HEK293 (cell line): ENCODE results near the gene TMEM170A.

Source experiments
- CTCF ChIA-PET: fragments of 350-600 bp; formaldehyde crosslinking; extraction: SDS; loops from one replicate; lab custom pipeline; 2021; ENCODE audit warnings: antibody characterized with exemption; lab: Yijun Ruan, JAX
- POLR2A ChIA-PET: fragments of 300-600 bp; formaldehyde crosslinking; extraction: SDS; loops from one replicate; lab custom pipeline; 2020; ENCODE audit warnings: antibody characterized with exemption, inconsistent platforms; lab: Yijun Ruan, JAX
- H3K27ac ChIP-seq: fragments of 200-500 bp; sonication (Bioruptor generic); 2 replicates; pipeline ENCODE4 v1.5.1; 2014; ENCODE audit warnings: low read depth, low read length, control low read depth, inconsistent platforms; ENCODE audit errors: extremely low read depth
- H3K36me3 ChIP-seq, 2 experiments: fragments of 200-500 bp in 1 of 2; sonication (Bioruptor generic) in 1 of 2; 1 replicate in 1 of 2; 2 replicates in 1 of 2; pipeline ENCODE4 v1.5.1; 2014 to 2017; ENCODE audit warnings: inconsistent platforms in 2 of 2, low read length in 2 of 2; ENCODE audit not compliant: control insufficient read depth in 2 of 2, insufficient read depth in 1 of 2
- H3K4me1 ChIP-seq: fragments of 200-500 bp; sonication (Bioruptor generic); 2 replicates; pipeline ENCODE4 v1.5.1; 2014; ENCODE audit warnings: mild to moderate bottlenecking, low read length, inconsistent platforms; ENCODE audit not compliant: control insufficient read depth, insufficient read depth
- H3K4me3 ChIP-seq: 2 replicates; pipeline ENCODE4 v1.5.1; 2011; ENCODE audit warnings: low read depth, mild to moderate bottlenecking, control low read depth, low read length, moderate library complexity
- H3K9me3 ChIP-seq: fragments of 200-500 bp; sonication (Bioruptor generic); 2 replicates; pipeline ENCODE4 v1.5.1; 2014; ENCODE audit warnings: low read depth, low read length, inconsistent platforms; ENCODE audit not compliant: control insufficient read depth, insufficient read depth
- GLIS1 ChIP-seq: fragments of 450-650 bp; formaldehyde crosslinking; IDR thresholded peaks from 2 replicates; pipeline ENCODE4 v1.5.1; 2016; ENCODE audit warnings: missing biosample characterization, missing genetic modification characterization
- INSM2 ChIP-seq: fragments of 450-650 bp; formaldehyde crosslinking; IDR thresholded peaks from 2 replicates; pipeline ENCODE4 v1.5.1; 2016; ENCODE audit warnings: missing biosample characterization, missing genetic modification characterization
- MYNN ChIP-seq: fragments of 450-650 bp; formaldehyde crosslinking; IDR thresholded peaks from 2 replicates; pipeline ENCODE4 v1.5.1; 2016; ENCODE audit warnings: missing biosample characterization, missing genetic modification characterization, borderline replicate concordance
- MZF1 ChIP-seq: fragments of 450-650 bp; formaldehyde crosslinking; IDR thresholded peaks from 2 replicates; pipeline ENCODE4 v1.5.1; 2017; ENCODE audit warnings: missing biosample characterization, missing genetic modification characterization, borderline replicate concordance
- PRDM1 ChIP-seq: fragments of 450-650 bp; formaldehyde crosslinking; IDR thresholded peaks from 2 replicates; pipeline ENCODE4; 2016; ENCODE audit warnings: missing biosample characterization, missing genetic modification characterization
- SCRT2 ChIP-seq: fragments of 450-650 bp; formaldehyde crosslinking; IDR thresholded peaks from 2 replicates; pipeline ENCODE4 v1.5.1; 2016; ENCODE audit warnings: missing biosample characterization, missing genetic modification characterization
- ZBTB11 ChIP-seq: fragments of 450-650 bp; formaldehyde crosslinking; conservative IDR thresholded peaks from 2 replicates; pipeline ENCODE4 v1.5.1; 2016; ENCODE audit warnings: low read depth, missing biosample characterization, missing genetic modification characterization
- ZBTB8A ChIP-seq: fragments of 450-650 bp; formaldehyde crosslinking; IDR thresholded peaks from 2 replicates; pipeline ENCODE4 v1.5.1; 2016; ENCODE audit warnings: missing biosample characterization, missing genetic modification characterization
- ZFHX2 ChIP-seq: fragments of 450-650 bp; formaldehyde crosslinking; conservative IDR thresholded peaks from 2 replicates; pipeline ENCODE4 v1.5.1; 2016; ENCODE audit warnings: missing biosample characterization, missing genetic modification characterization
- ZNF184 ChIP-seq: fragments of 450-650 bp; IDR thresholded peaks from 2 replicates; pipeline ENCODE4 v1.5.1; 2018; ENCODE audit warnings: missing biosample characterization, mild to moderate bottlenecking, missing genetic modification characterization
- ZNF221 ChIP-seq: fragments of 450-650 bp; formaldehyde crosslinking; IDR thresholded peaks from 2 replicates; pipeline ENCODE4 v1.5.1; 2017; ENCODE audit warnings: missing biosample characterization, missing genetic modification characterization, borderline replicate concordance
- ZNF335 ChIP-seq: fragments of 450-650 bp; formaldehyde crosslinking; conservative IDR thresholded peaks from 2 replicates; pipeline ENCODE4 v1.5.1; 2016; ENCODE audit warnings: missing biosample characterization, missing genetic modification characterization
- ZNF501 ChIP-seq: fragments of 450-650 bp; formaldehyde crosslinking; IDR thresholded peaks from 2 replicates; pipeline ENCODE4 v1.5.1; 2016; ENCODE audit warnings: missing biosample characterization, missing genetic modification characterization
- ZNF548 ChIP-seq: fragments of 450-650 bp; formaldehyde crosslinking; IDR thresholded peaks from 2 replicates; pipeline ENCODE4 v1.5.1; 2016; ENCODE audit warnings: missing biosample characterization, missing genetic modification characterization
- ZNF660 ChIP-seq: fragments of 450-650 bp; IDR thresholded peaks from 2 replicates; pipeline ENCODE4 v1.5.1; 2018; ENCODE audit warnings: missing biosample characterization, mild to moderate bottlenecking, missing genetic modification characterization

Gene TMEM170A

GRCh38 chr16:75486676-75487313 is 22.3 kb upstream of the TMEM170A start:
- Histone ChIP-seq H3K4me3 (no peak overlapping the region), H3K36me3 (no peaks in the 10 kb centered on the region), H3K9me3 (no peaks in the 10 kb centered on the region), H3K27ac (no peak overlapping the region), H3K4me1 (peaks cover 1% of the 10 kb centered on the region; the same call in 1 of the 2 replicates)
- TF ChIP-seq PRDM1 (tag by site-specific recombination) (peak; percentile 73), ZNF184 (no peak), ZBTB11 (no peak)
- ChIA-PET POLR2A (interaction anchor here (1.2 kb wide), 1 partner anchor 10 kb away, joined by 4 read pairs; no protein-coding TSS in a partner anchor), CTCF (interaction anchor here (1.2 to 2.1 kb wide), 3 partner anchors 11 to 30 kb away, joined by 3 to 8 read pairs (median 4); no protein-coding TSS in a partner anchor)

- no peaks in the 10 kb centered on the region for H3K4me1 ChIP-seq
- TF ChIP-seq ZNF221 (tag by site-specific recombination) (no peak), SCRT2 (tag by site-specific recombination) (peak; percentile 77), MZF1 (tag by site-specific recombination) (no peak), ZBTB8A (tag by site-specific recombination) (peak; percentile 59), INSM2 (tag by site-specific recombination) (no peak), ZNF548 (tag by site-specific recombination) (peak; percentile 68; the same call in 1 of the 2 replicates), ZNF660 (no peak), MYNN (no peak), ZNF335 (peak; percentile 32), GLIS1 (peak; percentile 18; the same call in 1 of the 2 replicates), ZFHX2 (tag by site-specific recombination) (0 out of 2 replicates have a peak, but pooled peaks have one; percentile 17)
- ChIA-PET CTCF (interaction anchor here (1.2 to 2.1 kb wide), 3 partner anchors 11 to 31 kb away, joined by 3 to 8 read pairs (median 4); no protein-coding TSS in a partner anchor), POLR2A (interaction anchor here (1.2 kb wide), 1 partner anchor 11 kb away, joined by 4 read pairs; no protein-coding TSS in a partner anchor)
- no peak overlapping the region for H3K27ac ChIP-seq
- H3K36me3 ChIP-seq = no peaks in the 10 kb centered on the region
- H3K4me3 ChIP-seq = no peak overlapping the region
- H3K9me3 ChIP-seq = no peaks in the 10 kb centered on the region
Observed at GRCh38 chr16:75486014-75486675, 21.7 kb upstream of the TMEM170A start.

- no peak for TF ChIP-seq ZNF501 (tag by site-specific recombination)
- Histone ChIP-seq H3K4me1 (no peaks in the 10 kb centered on the region), H3K27ac (no peak overlapping the region), H3K9me3 (no peaks in the 10 kb centered on the region), H3K4me3 (no peak overlapping the region), H3K36me3 (no peaks in the 10 kb centered on the region)
- ChIA-PET POLR2A (no interaction called here), CTCF (interaction anchor here (0.6 to 2.1 kb wide), 5 partner anchors 12 to 154 kb away, joined by 3 to 8 read pairs (median 3); no protein-coding TSS in a partner anchor)
Observed at GRCh38 chr16:75485230-75486013, 20.9 kb upstream of the TMEM170A start.
